ENCODE results near the gene CFL1.

CFL1 gene

DNA sequence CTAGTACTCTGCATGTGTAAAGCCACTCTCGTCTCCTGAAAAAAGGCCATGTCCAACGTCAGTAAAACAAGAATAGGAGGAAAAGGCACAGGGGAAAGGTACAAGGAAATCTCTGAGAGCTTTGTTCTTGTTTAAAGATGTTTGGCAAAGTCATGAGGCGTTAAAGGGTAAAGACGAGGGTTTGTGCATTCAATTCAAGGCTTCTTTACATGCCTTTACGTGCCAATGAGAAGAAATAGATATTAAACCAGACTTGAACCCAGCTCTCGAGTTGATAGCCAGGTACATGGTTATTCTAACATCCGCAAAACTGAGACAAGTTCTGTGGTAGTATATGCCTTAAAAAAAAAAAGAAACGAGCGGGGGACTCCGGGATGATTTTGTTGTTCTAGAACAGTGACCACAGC is 704 bp upstream of the CFL1 start:
- peaks cover 74% of the 10 kb centered on the region for H3K79me2 ChIP-seq (ENCODE audit: insufficient read depth, low read length)
- peak overlapping the region; percentile 95 for H3K4me2 ChIP-seq (ENCODE audit: low read depth, low read length, poor library complexity, severe bottlenecking)
- no peak for TF ChIP-seq EZH2phosphoT487 (IDR thresholded peaks at IDR 0.05; ENCODE audit: borderline replicate concordance)
- TF ChIP-seq, protein P1, sequence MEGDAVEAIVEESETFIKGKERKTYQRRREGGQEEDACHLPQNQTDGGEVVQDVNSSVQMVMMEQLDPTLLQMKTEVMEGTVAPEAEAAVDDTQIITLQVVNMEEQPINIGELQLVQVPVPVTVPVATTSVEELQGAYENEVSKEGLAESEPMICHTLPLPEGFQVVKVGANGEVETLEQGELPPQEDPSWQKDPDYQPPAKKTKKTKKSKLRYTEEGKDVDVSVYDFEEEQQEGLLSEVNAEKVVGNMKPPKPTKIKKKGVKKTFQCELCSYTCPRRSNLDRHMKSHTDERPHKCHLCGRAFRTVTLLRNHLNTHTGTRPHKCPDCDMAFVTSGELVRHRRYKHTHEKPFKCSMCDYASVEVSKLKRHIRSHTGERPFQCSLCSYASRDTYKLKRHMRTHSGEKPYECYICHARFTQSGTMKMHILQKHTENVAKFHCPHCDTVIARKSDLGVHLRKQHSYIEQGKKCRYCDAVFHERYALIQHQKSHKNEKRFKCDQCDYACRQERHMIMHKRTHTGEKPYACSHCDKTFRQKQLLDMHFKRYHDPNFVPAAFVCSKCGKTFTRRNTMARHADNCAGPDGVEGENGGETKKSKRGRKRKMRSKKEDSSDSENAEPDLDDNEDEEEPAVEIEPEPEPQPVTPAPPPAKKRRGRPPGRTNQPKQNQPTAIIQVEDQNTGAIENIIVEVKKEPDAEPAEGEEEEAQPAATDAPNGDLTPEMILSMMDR (conservative IDR thresholded peaks at IDR 0.05; ENCODE audit: low read length) = no peak
- peaks cover 48% of the 10 kb centered on the region for H3K4me1 ChIP-seq (ENCODE audit: insufficient read depth, low read length, poor library complexity, severe bottlenecking)
- peak overlapping the region; percentile 80 for H3K4me3 ChIP-seq (ENCODE audit: low read length, poor library complexity, severe bottlenecking)
- 0 out of 2 replicates have a peak, but pooled peaks cover 7% of the 10 kb centered on the region for H3F3A ChIP-seq (ENCODE audit: low read depth)
- H3K27me3 ChIP-seq (ENCODE audit: insufficient read depth, low read length, poor library complexity, severe bottlenecking) = peaks cover 11% of the 10 kb centered on the region
- H3K9me2 ChIP-seq (replicated peaks; ENCODE audit: low read depth, low read length) = no peaks in the 10 kb centered on the region
- H4K20me1 ChIP-seq (ENCODE audit: insufficient read depth, low read length, poor library complexity, severe bottlenecking) = peaks cover 60% of the 10 kb centered on the region
- peaks cover 34% of the 10 kb centered on the region; the same call in 1 of the 2 replicates for H3K36me3 ChIP-seq (ENCODE audit: insufficient read depth, low read length)
- H2AFZ ChIP-seq (ENCODE audit: low read length) = peak overlapping the region; percentile 87
- no peaks in the 10 kb centered on the region for H3K9me3 ChIP-seq (ENCODE audit: insufficient read depth, low read depth, low read length)
- peak overlapping the region; percentile 87 for H3K9ac ChIP-seq (ENCODE audit: low read depth, low read length, poor library complexity, severe bottlenecking)

DNA sequence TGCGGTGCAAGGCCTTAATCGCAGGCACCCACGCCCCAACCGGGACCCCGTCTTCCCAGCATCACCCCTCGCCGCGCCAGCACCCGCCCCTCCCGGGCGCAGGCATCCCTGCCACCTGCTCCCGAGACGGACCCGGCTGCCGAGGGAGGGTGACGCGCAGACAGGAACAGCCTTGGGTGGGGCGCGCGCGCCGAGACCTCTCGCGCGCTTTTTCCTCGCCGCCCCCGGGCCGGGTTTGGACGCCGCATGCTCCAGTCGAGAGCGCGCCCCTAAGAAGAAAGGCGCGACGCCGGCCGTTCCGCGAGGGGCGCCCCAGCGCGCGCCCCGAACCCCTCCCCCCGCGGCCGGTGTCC is 504 bp downstream of the CFL1 start:
- peaks cover 40% of the 10 kb centered on the region; the same call in 1 of the 2 replicates for H3K36me3 ChIP-seq (ENCODE audit: insufficient read depth, low read length)

DNA sequence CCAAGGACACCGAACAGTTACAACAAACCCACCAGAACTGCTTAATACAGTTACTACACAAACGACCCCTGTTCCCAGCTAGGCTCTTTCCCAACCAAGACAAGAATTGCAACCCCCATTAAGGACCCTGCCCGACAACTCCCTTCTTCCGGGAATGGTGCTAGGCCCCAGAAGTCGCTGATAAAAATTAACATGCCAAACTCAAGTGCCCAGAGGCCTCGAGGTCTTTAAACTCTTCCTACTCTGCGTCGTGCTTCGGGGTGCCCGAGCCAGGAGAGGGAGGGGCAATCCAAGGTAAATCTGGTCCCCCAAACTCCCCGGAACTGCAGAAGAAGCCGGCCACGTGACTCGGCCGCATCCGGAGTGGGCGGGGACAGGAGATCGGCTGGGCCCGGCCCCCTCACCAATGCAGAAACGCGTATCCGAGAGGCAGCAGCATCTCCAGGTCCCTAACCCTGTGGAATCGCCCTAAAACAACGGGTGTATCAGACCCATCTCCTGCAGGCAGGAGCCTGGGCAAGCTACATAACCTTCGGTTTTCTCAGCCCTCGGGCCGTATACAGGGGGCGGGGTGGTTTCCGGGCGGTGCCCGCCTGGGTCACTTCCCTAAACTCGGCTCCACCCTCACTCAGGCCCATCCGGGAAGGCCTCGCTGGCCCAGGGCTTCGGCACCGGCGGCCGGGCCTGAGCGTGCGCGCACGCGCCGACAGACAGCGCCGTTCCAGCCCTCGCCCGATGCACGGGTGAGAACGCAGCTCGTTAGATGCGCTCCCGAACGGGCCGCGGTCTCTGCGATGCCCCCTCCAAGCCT is 1.1 kb downstream of the CFL1 start:
- Histone ChIP-seq H3K9ac (ENCODE audit: low read depth, low read length, poor library complexity, severe bottlenecking) (peak overlapping the region; percentile 95), H3F3A (ENCODE audit: low read depth) (0 out of 2 replicates have a peak, but pooled peaks cover 7% of the 10 kb centered on the region), H3K36me3 (ENCODE audit: insufficient read depth, low read length) (peaks cover 46% of the 10 kb centered on the region; the same call in 1 of the 2 replicates), H4K20me1 (ENCODE audit: insufficient read depth, low read length, poor library complexity, severe bottlenecking) (peaks cover 67% of the 10 kb centered on the region), H2AFZ (ENCODE audit: low read length) (no peak overlapping the region), H3K9me3 (ENCODE audit: insufficient read depth, low read depth, low read length) (peaks cover under 1% of the 10 kb centered on the region; the same call in 1 of the 2 replicates), H3K79me2 (ENCODE audit: insufficient read depth, low read length) (peaks cover 73% of the 10 kb centered on the region), H3K27me3 (ENCODE audit: insufficient read depth, low read length, poor library complexity, severe bottlenecking) (peaks cover 11% of the 10 kb centered on the region), H3K4me1 (ENCODE audit: insufficient read depth, low read length, poor library complexity, severe bottlenecking) (peaks cover 42% of the 10 kb centered on the region), H3K4me3 (ENCODE audit: low read length, poor library complexity, severe bottlenecking) (peak overlapping the region; percentile 80), H3K4me2 (ENCODE audit: low read depth, low read length, poor library complexity, severe bottlenecking) (peak overlapping the region; percentile 94), H3K9me2 (replicated peaks; ENCODE audit: low read depth, low read length) (no peaks in the 10 kb centered on the region)
- no peak for TF ChIP-seq EZH2phosphoT487 (IDR thresholded peaks at IDR 0.05; ENCODE audit: borderline replicate concordance)
- TF ChIP-seq, protein P1 (conservative IDR thresholded peaks at IDR 0.05; ENCODE audit: low read length) = no peak

More for the DNA sequence above, 504 bp downstream of the CFL1 start:
- Histone ChIP-seq H3K4me3 (ENCODE audit: low read length, poor library complexity, severe bottlenecking) (peak overlapping the region; percentile 80), H2AFZ (ENCODE audit: low read length) (no peak overlapping the region), H3K9ac (ENCODE audit: low read depth, low read length, poor library complexity, severe bottlenecking) (peak overlapping the region; percentile 95), H3K4me1 (ENCODE audit: insufficient read depth, low read length, poor library complexity, severe bottlenecking) (peaks cover 48% of the 10 kb centered on the region), H3K4me2 (ENCODE audit: low read depth, low read length, poor library complexity, severe bottlenecking) (peak overlapping the region; percentile 94), H4K20me1 (ENCODE audit: insufficient read depth, low read length, poor library complexity, severe bottlenecking) (peaks cover 67% of the 10 kb centered on the region), H3F3A (ENCODE audit: low read depth) (0 out of 2 replicates have a peak, but pooled peaks cover 7% of the 10 kb centered on the region), H3K9me3 (ENCODE audit: insufficient read depth, low read depth, low read length) (no peaks in the 10 kb centered on the region), H3K9me2 (replicated peaks; ENCODE audit: low read depth, low read length) (no peaks in the 10 kb centered on the region), H3K79me2 (ENCODE audit: insufficient read depth, low read length) (peaks cover 73% of the 10 kb centered on the region), H3K27me3 (ENCODE audit: insufficient read depth, low read length, poor library complexity, severe bottlenecking) (peaks cover 11% of the 10 kb centered on the region)
- no peak for TF ChIP-seq EZH2phosphoT487 (IDR thresholded peaks at IDR 0.05; ENCODE audit: borderline replicate concordance)
- TF ChIP-seq, protein P1 (conservative IDR thresholded peaks at IDR 0.05; ENCODE audit: low read length) = no peak
